ENCODE data around the gene EXOC6B. TPM values are rescaled to one million over a fixed set of nuclear protein-coding genes. Genes with fewer than 3 reads are reported as not detected.

Gene EXOC6B
- total RNA-seq, 3 donors from 2014 or later: 32.2 to 49.2 (median 37.0) TPM

- Histone ChIP-seq H3K4me1 (no peaks in the 10 kb centered on the region), H3K4me3 (no peak overlapping the region), H3K9me3 (peaks cover 2 to 4% of the 10 kb centered on the region in 2 donors), H3K27me3 (no peaks in the 10 kb centered on the region), H3K36me3 (no peaks in the 10 kb centered on the region), H3K27ac (no peak overlapping the region)
- intact Hi-C loops (cut with DNase I; ENCODE audit: low total_unique reads): no loop called here
- no peak for DNase-seq (ENCODE audit: low spot score in 2 of 2)
- TF ChIP-seq POLR2AphosphoS5 (IDR thresholded peaks at IDR 0.05) (no peak), CTCF (IDR thresholded peaks at IDR 0.05) (no peak), POLR2A (IDR thresholded peaks at IDR 0.05) (no peak)
These were observed 431.2 kb downstream of the EXOC6B start for GRCh38 chr2:72394541-72395070.

DNA sequence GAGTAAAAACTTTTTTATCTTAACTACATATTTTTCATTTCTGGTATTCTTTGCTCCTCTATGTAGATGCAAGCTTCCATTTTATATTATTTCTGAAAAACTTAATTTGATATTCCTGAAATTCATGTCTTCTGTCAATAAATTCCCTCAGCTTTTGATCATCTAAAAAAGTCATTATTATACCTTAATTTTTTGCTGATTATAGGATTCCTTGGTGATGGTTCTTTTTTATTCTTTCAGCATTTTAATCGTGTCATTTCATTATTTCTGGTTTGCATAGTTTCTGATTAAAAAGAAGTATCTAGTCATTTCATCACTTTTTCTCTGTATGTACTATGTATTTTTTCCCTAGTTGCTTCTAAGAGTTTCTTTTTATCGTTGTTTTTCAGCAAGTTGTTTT, 436.4 kb downstream of the EXOC6B start:
- intact Hi-C loops (cut with DNase I; ENCODE audit: low total_unique reads): no loop called here
- peaks cover 9 to 10% of the 10 kb centered on the region in 2 donors for H3K9me3 ChIP-seq
- H3K27me3 ChIP-seq: no peaks in the 10 kb centered on the region
- no peaks in the 10 kb centered on the region for H3K36me3 ChIP-seq
- TF ChIP-seq POLR2AphosphoS5 (IDR thresholded peaks at IDR 0.05): no peak
- no peak for TF ChIP-seq CTCF (IDR thresholded peaks at IDR 0.05)
- no peak for TF ChIP-seq POLR2A (IDR thresholded peaks at IDR 0.05)
- no peak overlapping the region for H3K4me3 ChIP-seq
- H3K4me1 ChIP-seq: no peaks in the 10 kb centered on the region
- no peak for DNase-seq (ENCODE audit: low spot score in 2 of 2)
- H3K27ac ChIP-seq: no peak overlapping the region

DNA sequence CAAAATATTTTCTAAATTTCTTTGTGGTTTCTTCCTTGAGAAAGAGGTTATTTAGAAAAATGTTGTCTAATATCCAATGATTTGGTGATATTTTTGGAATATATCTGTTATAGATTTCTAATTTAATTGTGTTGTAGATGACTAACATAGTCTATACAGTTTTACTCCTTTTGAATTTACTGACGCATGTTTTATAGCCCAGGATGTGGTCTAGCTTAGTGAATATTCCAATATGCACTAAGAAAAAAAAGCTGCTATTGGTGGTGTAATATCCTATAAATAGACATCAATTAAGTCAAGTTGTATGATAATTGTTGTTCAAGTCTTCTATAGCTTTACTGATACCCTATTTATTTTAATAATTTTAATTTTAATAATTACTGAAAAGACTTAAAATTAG, 437.6 kb downstream of the EXOC6B start:
- no peaks in the 10 kb centered on the region for H3K36me3 ChIP-seq

GRCh38 chr2:72386288-72386687, 439.5 kb downstream of the EXOC6B start:
- no peak for DNase-seq (ENCODE audit: low spot score in 2 of 2)
- Histone ChIP-seq H3K36me3 (no peaks in the 10 kb centered on the region), H3K27me3 (no peaks in the 10 kb centered on the region), H3K9me3 (peaks cover 6 to 15% of the 10 kb centered on the region in 2 donors), H3K4me1 (no peaks in the 10 kb centered on the region), H3K27ac (no peak overlapping the region), H3K4me3 (no peak overlapping the region)
- TF ChIP-seq CTCF (IDR thresholded peaks at IDR 0.05): no peak
- TF ChIP-seq POLR2A (IDR thresholded peaks at IDR 0.05): no peak
- TF ChIP-seq POLR2AphosphoS5 (IDR thresholded peaks at IDR 0.05): no peak
- intact Hi-C loops (cut with DNase I; ENCODE audit: low total_unique reads): no loop called here

More for the DNA sequence above, 437.6 kb downstream of the EXOC6B start:
- H3K27me3 ChIP-seq: no peaks in the 10 kb centered on the region
- no peak overlapping the region for H3K4me3 ChIP-seq
- no peaks in the 10 kb centered on the region for H3K4me1 ChIP-seq
- intact Hi-C loops (cut with DNase I; ENCODE audit: low total_unique reads): no loop called here
- H3K27ac ChIP-seq: no peak overlapping the region
- peaks cover 9 to 10% of the 10 kb centered on the region in 2 donors for H3K9me3 ChIP-seq
- TF ChIP-seq POLR2A (IDR thresholded peaks at IDR 0.05): no peak
- no peak for TF ChIP-seq CTCF (IDR thresholded peaks at IDR 0.05)
- no peak for TF ChIP-seq POLR2AphosphoS5 (IDR thresholded peaks at IDR 0.05)
- no peak for DNase-seq (ENCODE audit: low spot score in 2 of 2)

- Histone ChIP-seq H3K9me3 (peaks cover 0 to 6% of the 10 kb centered on the region in 2 donors), H3K27me3 (no peaks in the 10 kb centered on the region), H3K36me3 (peaks cover 10% of the 10 kb centered on the region), H3K4me3 (no peak overlapping the region), H3K4me1 (no peaks in the 10 kb centered on the region), H3K27ac (no peak overlapping the region)
- DNase-seq (ENCODE audit: low spot score in 2 of 2): no peak
- intact Hi-C loops (cut with DNase I; ENCODE audit: low total_unique reads): no loop called here
- TF ChIP-seq POLR2AphosphoS5 (IDR thresholded peaks at IDR 0.05) (no peak), CTCF (IDR thresholded peaks at IDR 0.05) (no peak), POLR2A (IDR thresholded peaks at IDR 0.05) (no peak)
These were observed 447.0 kb downstream of the EXOC6B start for GRCh38 chr2:72378753-72379348.
